CD4-positive, alpha-beta T cell (primary cell): ENCODE results near the gene SLC41A3. TPM values are rescaled to one million over a fixed set of nuclear protein-coding genes. Genes with fewer than 3 reads are reported as not detected.

Source experiments
- ATAC-seq: fragments of 200-7000 bp; cut with Tn5 transposase; one replicate; pipeline ENCODE4 v1.10.0; 2022; ENCODE audit warnings: mild to moderate bottlenecking; ENCODE audit not compliant: poor library complexity
- CTCF ChIA-PET: fragments of 350-600 bp; sonication (Branson Sonifier 250); formaldehyde crosslinking; loops from one replicate; lab custom pipeline; 2021; ENCODE audit warnings: antibody characterized with exemption, inconsistent platforms; lab: Charles Lee
- POLR2A ChIA-PET: fragments of 350-600 bp; sonication (Branson Sonifier 250); formaldehyde crosslinking; loops from one replicate; lab custom pipeline; 2021; ENCODE audit warnings: antibody characterized with exemption, inconsistent platforms; lab: Charles Lee
- DNase-seq, 14 experiments: peaks; one replicate each; pipeline ENCODE4 v3.0.0-alpha.2; 2013 to 2020; ENCODE audit warnings: mixed read lengths in 2 of 14
- H3K27ac ChIP-seq, 2 donors: one replicate each; pipeline versions ENCODE4 v1.5.1 to v1.7.0; 2013; ENCODE audit warnings: low read length in 2 of 2, low read depth in 1 of 2, mild to moderate bottlenecking in 1 of 2
- H3K27me3 ChIP-seq, 2 experiments: 1 replicate in 1 of 2; 2 replicates in 1 of 2; pipeline versions ENCODE4 v1.6.1 to v1.7.0; 2013; ENCODE audit warnings: low read length in 2 of 2, control low read depth in 1 of 2, mild to moderate bottlenecking in 1 of 2, moderate library complexity in 1 of 2; ENCODE audit not compliant: insufficient read depth in 2 of 2, control insufficient read depth in 1 of 2
- H3K36me3 ChIP-seq: one replicate; pipeline ENCODE4 v1.6.1; 2013; ENCODE audit warnings: low read length, control low read depth; ENCODE audit not compliant: insufficient read depth
- H3K4me1 ChIP-seq: one replicate; pipeline ENCODE4 v1.6.1; 2013; ENCODE audit warnings: low read length, control low read depth; ENCODE audit not compliant: insufficient read depth
- H3K4me3 ChIP-seq: one replicate; pipeline ENCODE4 v1.5.1; 2013; ENCODE audit warnings: mild to moderate bottlenecking, low read length, moderate library complexity
- H3K9me3 ChIP-seq, 2 experiments: 1 replicate in 1 of 2; 2 replicates in 1 of 2; pipeline versions ENCODE4 v1.6.1 to v1.7.0; 2013; ENCODE audit warnings: low read length in 2 of 2, mild to moderate bottlenecking in 2 of 2, control low read depth in 1 of 2, moderate library complexity in 1 of 2; ENCODE audit not compliant: control insufficient read depth in 1 of 2, insufficient read depth in 1 of 2
- H3K27ac Mint-ChIP-seq: one replicate; pipeline ENCODE4 v1.8.0; 2020; ENCODE audit warnings: mixed read lengths
- H3K27me3 Mint-ChIP-seq: one replicate; pipeline ENCODE4 v1.8.0; 2021; ENCODE audit warnings: mixed read lengths
- H3K36me3 Mint-ChIP-seq: one replicate; pipeline ENCODE4 v1.8.0; 2021; ENCODE audit warnings: low read depth, mixed read lengths
- H3K4me1 Mint-ChIP-seq: one replicate; pipeline ENCODE4 v1.8.0; 2021; ENCODE audit warnings: low read depth, mixed read lengths
- H3K4me3 Mint-ChIP-seq: one replicate; pipeline ENCODE4 v1.8.0; 2020; ENCODE audit warnings: mild to moderate bottlenecking, mixed read lengths
- H3K9me3 Mint-ChIP-seq: one replicate; pipeline ENCODE4 v1.8.0; 2020; ENCODE audit warnings: mixed read lengths
- CTCF ChIP-seq: fragments of 200-600 bp; IDR thresholded peaks from one replicate; pipeline ENCODE4 v1.8.0; 2022; ENCODE audit warnings: antibody characterized with exemption, mild to moderate bottlenecking
- intact Hi-C, 2 experiments: fragments of 100-400 bp; cut with DNase I in 1 of 2; cut with micrococcal nuclease in 1 of 2; formaldehyde crosslinking; loops; one replicate each; pipeline versions ENCODE4 v1.15.1 to v1.9.0; 2023 to 2025; cut with DNase I, micrococcal nuclease
- total RNA-seq, 174 experiments: library from RNA in 2 of 174; stranded (reverse) in 2 of 174; gene quantifications; one replicate each; pipeline ENCODE4 v1.2.3 and lab custom pipeline; 2021 to 2026

The SLC41A3 gene
- total RNA-seq, 2 experiments from 2014 or later: 26.5 to 29.1 TPM

- Mint-ChIP-seq H3K4me3 (no peak overlapping the region), H3K27me3 (no peaks in the 10 kb centered on the region), H3K36me3 (peaks cover 91% of the 10 kb centered on the region), H3K27ac (no peak overlapping the region), H3K9me3 (no peaks in the 10 kb centered on the region), H3K4me1 (no peaks in the 10 kb centered on the region)
- H3K9me3 ChIP-seq: peaks cover 3 to 12% of the 10 kb centered on the region in 2 experiments
- ATAC-seq (no peak), DNase-seq (no peak)
- H3K4me1 ChIP-seq: peaks cover 6% of the 10 kb centered on the region
- CTCF ChIA-PET: no interaction called here
- no peak overlapping the region for H3K4me3 ChIP-seq
- POLR2A ChIA-PET: interaction anchor here (0.9 kb wide), 1 partner anchor 42 kb away, joined by 4 read pairs; no protein-coding TSS in a partner anchor
- peaks cover 33% of the 10 kb centered on the region for H3K36me3 ChIP-seq
- TF ChIP-seq CTCF: no peak
- no peaks in the 10 kb centered on the region for H3K27me3 ChIP-seq
- no peak overlapping the region for H3K27ac ChIP-seq
- intact Hi-C loops: no loop called here
Observed at GRCh38 chr3:126033051-126033745, 50.7 kb downstream of the SLC41A3 start.

GRCh38 chr3:126031981-126032471 lies 51.9 kb downstream of the SLC41A3 start:
- Mint-ChIP-seq H3K27ac (no peak overlapping the region), H3K36me3 (peaks cover 92% of the 10 kb centered on the region), H3K4me3 (no peak overlapping the region), H3K9me3 (no peaks in the 10 kb centered on the region), H3K4me1 (peaks cover 4% of the 10 kb centered on the region), H3K27me3 (no peaks in the 10 kb centered on the region)
- Histone ChIP-seq H3K27me3 (no peaks in the 10 kb centered on the region), H3K4me1 (peaks cover 6% of the 10 kb centered on the region), H3K27ac (no peak overlapping the region), H3K36me3 (peaks cover 28% of the 10 kb centered on the region), H3K9me3 (peaks cover 8 to 10% of the 10 kb centered on the region in 2 experiments), H3K4me3 (no peak overlapping the region)
- CTCF ChIA-PET: no interaction called here
- DNase-seq (no peak), ATAC-seq (no peak)
- TF ChIP-seq CTCF: no peak
- intact Hi-C loops: no loop called here
- POLR2A ChIA-PET: interaction anchor here (0.9 kb wide), 1 partner anchor 41 kb away, joined by 4 read pairs; no protein-coding TSS in a partner anchor

GRCh38 chr3:126030455-126030854 lies 53.5 kb downstream of the SLC41A3 start:
- no peak for DNase-seq
- CTCF ChIA-PET: no interaction called here

More at GRCh38 chr3:126030455-126030854, 53.5 kb downstream of the SLC41A3 start:
- no peaks in the 10 kb centered on the region for H3K27me3 ChIP-seq
- TF ChIP-seq CTCF: no peak
- Mint-ChIP-seq H3K9me3 (no peaks in the 10 kb centered on the region), H3K4me1 (peaks cover 12% of the 10 kb centered on the region), H3K36me3 (peaks cover 94% of the 10 kb centered on the region), H3K4me3 (no peak overlapping the region), H3K27ac (no peak overlapping the region), H3K27me3 (no peaks in the 10 kb centered on the region)
- H3K9me3 ChIP-seq: peaks cover 8 to 16% of the 10 kb centered on the region in 2 experiments
- peaks cover 38% of the 10 kb centered on the region for H3K36me3 ChIP-seq
- POLR2A ChIA-PET: no interaction called here
- ATAC-seq: no peak
- H3K4me1 ChIP-seq: peaks cover 18% of the 10 kb centered on the region
- no peak overlapping the region for H3K27ac ChIP-seq
- no peak overlapping the region for H3K4me3 ChIP-seq
- intact Hi-C loops: no loop called here
